ENCODE data around the gene TNFRSF1B. TPM values are rescaled to one million over a fixed set of nuclear protein-coding genes. Genes with fewer than 3 reads are reported as not detected.
A peak's percentile ranks its signal among the peaks of the same experiment; 100 is the strongest.

The TNFRSF1B gene
- total and polyA plus RNA-seq, 5 donors from 2014 or later = 252 to 450 (median 394) TPM

DNA sequence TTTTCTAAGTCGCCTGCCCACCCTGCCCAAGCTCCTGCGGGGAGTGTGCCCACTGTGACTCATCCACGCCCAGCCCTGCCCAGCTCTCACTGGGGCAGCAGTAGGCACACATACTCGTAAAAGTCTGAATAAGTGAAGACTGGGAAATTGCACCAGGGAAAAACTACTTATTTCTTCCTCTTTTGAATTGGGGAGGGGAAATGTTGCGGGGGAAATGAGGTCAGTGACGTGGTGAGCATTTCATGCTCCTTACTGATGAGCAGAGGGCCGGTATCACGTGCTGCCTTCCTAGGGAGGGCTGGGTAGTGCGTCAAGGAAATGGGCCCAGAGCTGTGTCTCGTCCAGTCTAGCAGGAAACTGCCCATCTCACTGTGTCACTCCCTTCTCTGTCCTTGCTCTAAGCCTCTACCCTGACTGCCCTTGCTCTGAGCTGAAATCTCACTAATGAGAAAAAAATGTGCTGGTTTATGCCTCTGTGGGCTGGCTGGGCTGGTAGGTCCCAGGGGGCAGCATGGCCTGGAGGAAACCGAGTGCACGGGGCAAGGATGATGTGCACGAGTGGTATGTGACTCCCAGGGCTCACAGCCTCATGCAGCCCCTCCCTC, 13.5 kb upstream of the TNFRSF1B start:
- H3K4me3 Mint-ChIP-seq = peak overlapping the region; percentile 76 to 86 (median 82)
- H3K27me3 Mint-ChIP-seq = no peaks in the 10 kb centered on the region
- ATAC-seq (ENCODE audit: low read depth in 2 of 2) (no peak), DNase-seq (peak in 2 of 3 donors; percentile 44 to 71)
- Histone ChIP-seq H3K4me3 (ENCODE audit: low read depth, low read length) (peak overlapping the region; percentile 75), H3K36me3 (ENCODE audit: control insufficient read depth, insufficient read depth, low read length) (no peaks in the 10 kb centered on the region), H3K27ac (ENCODE audit: insufficient read depth, low read length, poor library complexity, severe bottlenecking) (peak overlapping the region; percentile 81), H3K9me3 (ENCODE audit: control insufficient read depth in 2 of 2, low read length in 2 of 2) (no peaks in the 10 kb centered on the region), H3K4me1 (ENCODE audit: control insufficient read depth, insufficient read depth, low read length, poor library complexity, severe bottlenecking) (peaks cover 76% of the 10 kb centered on the region), H3K27me3 (ENCODE audit: control insufficient read depth, insufficient read depth, low read length) (no peaks in the 10 kb centered on the region)
- peak overlapping the region; percentile 96 to 100 (median 99) for H3K27ac Mint-ChIP-seq
- H3K4me1 Mint-ChIP-seq = peaks cover 45 to 95% (median 68%) of the 10 kb centered on the region in 4 donors
- no peaks in the 10 kb centered on the region for H3K9me3 Mint-ChIP-seq
- peaks cover 15% of the 10 kb centered on the region for H3K36me3 Mint-ChIP-seq

GRCh38 chr1:12155328-12155727, 11.5 kb upstream of the TNFRSF1B start:
- peaks cover 76% of the 10 kb centered on the region for H3K4me1 ChIP-seq (ENCODE audit: control insufficient read depth, insufficient read depth, low read length, poor library complexity, severe bottlenecking)
- Mint-ChIP-seq H3K9me3 (peaks cover 0 to 3% (median 0%) of the 10 kb centered on the region in 7 donors), H3K27ac (peak overlapping the region; percentile 80 to 98 (median 82)), H3K36me3 (peaks cover 15% of the 10 kb centered on the region), H3K4me3 (peak overlapping the region in 3 of 4 donors; percentile 5 to 70 (median 18)), H3K4me1 (peaks cover 40 to 94% (median 65%) of the 10 kb centered on the region in 4 donors), H3K27me3 (no peaks in the 10 kb centered on the region)
- H3K36me3 ChIP-seq (ENCODE audit: control insufficient read depth, insufficient read depth, low read length) = no peaks in the 10 kb centered on the region
- no peak overlapping the region for H3K4me3 ChIP-seq (ENCODE audit: low read depth, low read length)
- ATAC-seq (ENCODE audit: low read depth in 2 of 2) = no peak
- H3K27me3 ChIP-seq (ENCODE audit: control insufficient read depth, insufficient read depth, low read length) = no peaks in the 10 kb centered on the region
- DNase-seq = no peak
- no peaks in the 10 kb centered on the region for H3K9me3 ChIP-seq (ENCODE audit: control insufficient read depth in 2 of 2, low read length in 2 of 2)
- H3K27ac ChIP-seq (ENCODE audit: insufficient read depth, low read length, poor library complexity, severe bottlenecking) = no peak overlapping the region

- Mint-ChIP-seq H3K4me1 (peaks cover 25 to 94% (median 63%) of the 10 kb centered on the region in 4 donors), H3K4me3 (peak overlapping the region; percentile 85 to 92 (median 88)), H3K9me3 (peaks cover 0 to 3% (median 0%) of the 10 kb centered on the region in 7 donors), H3K27ac (peak overlapping the region; percentile 96 to 98 (median 98)), H3K36me3 (peaks cover 15% of the 10 kb centered on the region), H3K27me3 (no peaks in the 10 kb centered on the region)
- Histone ChIP-seq H3K27ac (ENCODE audit: insufficient read depth, low read length, poor library complexity, severe bottlenecking) (peak overlapping the region; percentile 91), H3K27me3 (ENCODE audit: control insufficient read depth, insufficient read depth, low read length) (no peaks in the 10 kb centered on the region), H3K4me1 (ENCODE audit: control insufficient read depth, insufficient read depth, low read length, poor library complexity, severe bottlenecking) (peaks cover 76% of the 10 kb centered on the region), H3K36me3 (ENCODE audit: control insufficient read depth, insufficient read depth, low read length) (no peaks in the 10 kb centered on the region), H3K9me3 (ENCODE audit: control insufficient read depth in 2 of 2, low read length in 2 of 2) (no peaks in the 10 kb centered on the region), H3K4me3 (ENCODE audit: low read depth, low read length) (peak overlapping the region; percentile 66)
- peak; percentile 52 to 55 for ATAC-seq (ENCODE audit: low read depth in 2 of 2)
- DNase-seq = peak in 1 of 3 donors; percentile 93
Measured at GRCh38 chr1:12157366-12158231, 9.2 kb upstream of the TNFRSF1B start.

- Mint-ChIP-seq H3K4me3 (peak overlapping the region; percentile 85 to 92 (median 88)), H3K27me3 (no peaks in the 10 kb centered on the region), H3K4me1 (peaks cover 24 to 94% (median 63%) of the 10 kb centered on the region in 4 donors), H3K36me3 (peaks cover 15% of the 10 kb centered on the region), H3K27ac (peak overlapping the region; percentile 96 to 98 (median 98)), H3K9me3 (peaks cover 0 to 3% (median 0%) of the 10 kb centered on the region in 7 donors)
- no peaks in the 10 kb centered on the region for H3K9me3 ChIP-seq (ENCODE audit: control insufficient read depth in 2 of 2, low read length in 2 of 2)
- peak overlapping the region; percentile 66 for H3K4me3 ChIP-seq (ENCODE audit: low read depth, low read length)
- H3K36me3 ChIP-seq (ENCODE audit: control insufficient read depth, insufficient read depth, low read length) = no peaks in the 10 kb centered on the region
- peaks cover 76% of the 10 kb centered on the region for H3K4me1 ChIP-seq (ENCODE audit: control insufficient read depth, insufficient read depth, low read length, poor library complexity, severe bottlenecking)
- H3K27ac ChIP-seq (ENCODE audit: insufficient read depth, low read length, poor library complexity, severe bottlenecking) = peak overlapping the region; percentile 91
- DNase-seq (peak in 1 of 3 donors; percentile 94), ATAC-seq (ENCODE audit: low read depth in 2 of 2) (peak; percentile 30 to 31)
- no peaks in the 10 kb centered on the region for H3K27me3 ChIP-seq (ENCODE audit: control insufficient read depth, insufficient read depth, low read length)
Measured at GRCh38 chr1:12158357-12159092, 8.3 kb upstream of the TNFRSF1B start.

GRCh38 chr1:12159816-12160215, 7.0 kb upstream of the TNFRSF1B start:
- peaks cover 82% of the 10 kb centered on the region for H3K4me1 ChIP-seq (ENCODE audit: control insufficient read depth, insufficient read depth, low read length, poor library complexity, severe bottlenecking)
- Mint-ChIP-seq H3K27ac (peak overlapping the region; percentile 72 to 94 (median 94)), H3K9me3 (peaks cover 0 to 3% (median 0%) of the 10 kb centered on the region in 7 donors), H3K4me1 (peaks cover 22 to 97% (median 63%) of the 10 kb centered on the region in 4 donors), H3K4me3 (peak overlapping the region in 3 of 4 donors; percentile 55 to 86 (median 76)), H3K27me3 (no peaks in the 10 kb centered on the region), H3K36me3 (peaks cover 15% of the 10 kb centered on the region)
- ATAC-seq (ENCODE audit: low read depth in 2 of 2) (peak; percentile 29 to 32), DNase-seq (peak; percentile 59 to 82 (median 60))
- H3K4me3 ChIP-seq (ENCODE audit: low read depth, low read length) = no peak overlapping the region
- no peaks in the 10 kb centered on the region for H3K27me3 ChIP-seq (ENCODE audit: control insufficient read depth, insufficient read depth, low read length)
- H3K27ac ChIP-seq (ENCODE audit: insufficient read depth, low read length, poor library complexity, severe bottlenecking) = peak overlapping the region; percentile 91
- H3K9me3 ChIP-seq (ENCODE audit: control insufficient read depth in 2 of 2, low read length in 2 of 2) = no peaks in the 10 kb centered on the region
- H3K36me3 ChIP-seq (ENCODE audit: control insufficient read depth, insufficient read depth, low read length) = no peaks in the 10 kb centered on the region

DNA sequence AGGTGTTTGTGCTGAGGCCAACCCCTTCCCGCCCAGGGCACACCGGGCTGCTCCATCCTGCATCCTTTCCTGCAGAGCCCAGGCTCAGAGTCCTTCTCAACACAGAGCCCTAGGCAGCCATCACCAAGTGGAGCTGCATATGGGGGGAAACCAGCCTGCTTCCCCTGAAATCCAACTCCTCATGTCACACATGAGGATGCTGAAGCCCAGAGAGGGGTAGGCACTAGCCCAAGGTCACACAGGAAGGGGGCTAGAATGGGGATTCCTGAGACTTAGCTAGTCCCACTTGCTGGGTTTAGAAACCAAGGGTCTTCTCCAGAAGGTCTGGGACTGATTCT, 5.5 kb upstream of the TNFRSF1B start:
- H3K9me3 ChIP-seq (ENCODE audit: control insufficient read depth in 2 of 2, low read length in 2 of 2) = no peaks in the 10 kb centered on the region
- no peaks in the 10 kb centered on the region for H3K27me3 ChIP-seq (ENCODE audit: control insufficient read depth, insufficient read depth, low read length)
- peaks cover 9% of the 10 kb centered on the region for H3K36me3 Mint-ChIP-seq
- H3K4me1 Mint-ChIP-seq = peaks cover 27 to 96% (median 59%) of the 10 kb centered on the region in 4 donors
- peaks cover 0 to 3% (median 0%) of the 10 kb centered on the region in 7 donors for H3K9me3 Mint-ChIP-seq
- no peaks in the 10 kb centered on the region for H3K36me3 ChIP-seq (ENCODE audit: control insufficient read depth, insufficient read depth, low read length)
- peak overlapping the region; percentile 91 for H3K27ac ChIP-seq (ENCODE audit: insufficient read depth, low read length, poor library complexity, severe bottlenecking)
- H3K27ac Mint-ChIP-seq = peak overlapping the region; percentile 94 to 97 (median 96)
- H3K4me1 ChIP-seq (ENCODE audit: control insufficient read depth, insufficient read depth, low read length, poor library complexity, severe bottlenecking) = peaks cover 95% of the 10 kb centered on the region
- peak overlapping the region; percentile 19 for H3K4me3 ChIP-seq (ENCODE audit: low read depth, low read length)
- H3K27me3 Mint-ChIP-seq = no peaks in the 10 kb centered on the region
- no peak for ATAC-seq (ENCODE audit: low read depth in 2 of 2)
- DNase-seq = no peak
- H3K4me3 Mint-ChIP-seq = peak overlapping the region; percentile 74 to 88 (median 84)

Data from CD4-positive, CD25-positive, alpha-beta regulatory T cell (primary cell).